NCI-H187 treated with DMSO at 0.1 percent for 48 hours (cell line): ENCODE data around the gene AOAH.

ENCODE experiments used
- DNase-seq: peaks from one replicate; lab custom pipeline; 2025; lab: John Stamatoyannopoulos, UW

The AOAH gene

GRCh38 chr7:36546331-36546730 is 178.0 kb downstream of the AOAH start:
- no peak for DNase-seq

- no peak for DNase-seq
These were observed 179.0 kb downstream of the AOAH start for GRCh38 chr7:36545291-36545690.

- no peak for DNase-seq
These were observed 186.2 kb downstream of the AOAH start for GRCh38 chr7:36538126-36538525.

- DNase-seq = no peak
These were observed 188.2 kb downstream of the AOAH start for GRCh38 chr7:36535866-36536664.

GRCh38 chr7:36533717-36534116 is 190.6 kb downstream of the AOAH start:
- DNase-seq = no peak

- DNase-seq = no peak
These were observed 191.3 kb downstream of the AOAH start for GRCh38 chr7:36532981-36533499.

GRCh38 chr7:36531951-36532350 is 192.3 kb downstream of the AOAH start:
- DNase-seq = no peak

GRCh38 chr7:36530456-36530855 is 193.8 kb downstream of the AOAH start:
- no peak for DNase-seq

GRCh38 chr7:36527549-36527913 is 196.8 kb downstream of the AOAH start:
- no peak for DNase-seq

- DNase-seq = no peak
These were observed 197.3 kb downstream of the AOAH start for GRCh38 chr7:36526863-36527548.

GRCh38 chr7:36523371-36524101 is 200.8 kb downstream of the AOAH start:
- DNase-seq = no peak

- DNase-seq = no peak
These were observed 201.8 kb downstream of the AOAH start for GRCh38 chr7:36522453-36523007.

GRCh38 chr7:36521911-36522310 is 202.4 kb downstream of the AOAH start:
- no peak for DNase-seq

- DNase-seq = no peak
These were observed 203.2 kb downstream of the AOAH start for GRCh38 chr7:36521133-36521532.

- no peak for DNase-seq
These were observed 208.4 kb downstream of the AOAH start for GRCh38 chr7:36515847-36516246.

- no peak for DNase-seq
These were observed 209.7 kb downstream of the AOAH start for GRCh38 chr7:36514289-36515243.

GRCh38 chr7:36513393-36513792 is 210.9 kb downstream of the AOAH start:
- no peak for DNase-seq

- DNase-seq = no peak
These were observed 211.7 kb downstream of the AOAH start for GRCh38 chr7:36512616-36513015.

- DNase-seq = no peak
These were observed 214.3 kb downstream of the AOAH start for GRCh38 chr7:36509962-36510361.

- no peak for DNase-seq
These were observed 216.5 kb downstream of the AOAH start for GRCh38 chr7:36507475-36508440.
